Activated gamma-delta T cell treated with Interleukin-2 at 50 U/mL for 16 hours (primary cell): Measurements from ENCODE around the gene OSBPL6.
A peak's percentile ranks its signal among the peaks of the same experiment; 100 is the strongest.

Source experiments
- DNase-seq: peaks from one replicate; pipeline ENCODE4 v3.0.0-alpha.2; 2020

The OSBPL6 gene

GRCh38 chr2:178277741-178278197 is 83.5 kb downstream of the OSBPL6 start:
- DNase-seq, result no peak

DNA sequence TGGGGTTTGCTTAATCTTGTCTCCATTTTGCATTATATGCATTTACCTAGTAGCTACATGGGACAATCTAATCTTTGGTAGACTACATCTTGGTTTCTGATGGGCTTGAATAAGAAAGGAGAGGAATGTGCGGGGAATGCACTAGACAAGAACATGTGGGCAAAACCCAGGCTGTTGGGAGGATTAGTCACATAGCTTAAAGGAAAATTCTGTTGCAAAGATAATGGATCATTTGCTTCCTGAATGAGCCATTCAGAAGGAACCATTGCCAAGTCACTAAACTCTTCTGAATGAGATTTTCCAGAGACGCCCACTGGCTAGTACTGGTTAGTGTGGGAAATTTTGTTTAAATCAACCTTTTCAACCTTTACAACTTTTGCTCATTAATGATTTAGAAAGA is 84.8 kb downstream of the OSBPL6 start:
- no peak for DNase-seq

DNA sequence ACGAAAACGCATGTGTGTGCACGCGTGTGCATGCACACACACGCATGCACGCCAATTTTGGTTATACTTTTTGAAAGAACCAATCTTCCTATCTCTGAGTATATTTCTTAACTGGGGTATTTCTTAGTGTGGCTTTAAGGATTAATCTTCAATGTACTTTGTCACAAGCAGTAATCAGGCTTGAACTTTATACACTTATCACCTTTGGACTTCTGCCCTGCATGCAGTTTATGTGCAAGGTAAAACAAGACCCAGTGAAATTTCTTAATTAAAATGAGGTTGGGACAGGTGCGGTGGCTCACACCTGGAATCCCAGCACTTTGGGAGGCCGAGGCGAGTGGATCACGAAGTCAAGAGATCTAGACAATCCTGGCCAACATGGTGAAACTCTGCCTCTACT is 85.3 kb downstream of the OSBPL6 start:
- no peak for DNase-seq

DNA sequence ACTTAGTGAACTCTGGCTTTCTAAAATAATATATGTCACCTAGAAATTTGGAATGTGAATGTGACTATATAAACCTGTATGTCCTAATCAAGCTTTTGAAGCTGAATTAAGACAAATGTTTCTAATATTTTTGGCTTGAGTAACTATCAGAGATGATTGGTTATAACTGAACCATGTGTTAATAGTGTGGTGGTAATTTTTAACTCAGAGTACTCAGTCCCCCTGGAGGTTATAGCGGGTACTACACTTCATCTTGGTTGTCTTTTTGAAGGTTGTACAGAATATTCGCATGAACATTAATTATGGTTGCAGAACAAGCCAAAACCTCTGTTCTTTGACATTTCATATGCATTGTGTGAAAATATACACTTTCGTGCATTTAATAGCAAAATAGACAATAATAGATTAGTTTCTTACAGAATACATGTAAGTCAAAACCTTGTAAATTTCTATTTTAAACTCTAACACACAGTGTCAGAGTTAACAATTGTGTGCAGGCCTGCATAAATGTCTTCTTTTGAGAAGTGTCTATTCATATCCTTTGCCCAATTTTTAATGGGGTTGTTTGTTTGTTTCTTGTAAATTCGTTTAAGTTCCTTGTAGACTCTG is 86.0 kb downstream of the OSBPL6 start:
- peak; percentile 33 for DNase-seq

GRCh38 chr2:178282075-178282815 is 87.9 kb downstream of the OSBPL6 start:
- no peak for DNase-seq

- DNase-seq, result no peak
These were observed 89.1 kb downstream of the OSBPL6 start for GRCh38 chr2:178283341-178283918.

DNA sequence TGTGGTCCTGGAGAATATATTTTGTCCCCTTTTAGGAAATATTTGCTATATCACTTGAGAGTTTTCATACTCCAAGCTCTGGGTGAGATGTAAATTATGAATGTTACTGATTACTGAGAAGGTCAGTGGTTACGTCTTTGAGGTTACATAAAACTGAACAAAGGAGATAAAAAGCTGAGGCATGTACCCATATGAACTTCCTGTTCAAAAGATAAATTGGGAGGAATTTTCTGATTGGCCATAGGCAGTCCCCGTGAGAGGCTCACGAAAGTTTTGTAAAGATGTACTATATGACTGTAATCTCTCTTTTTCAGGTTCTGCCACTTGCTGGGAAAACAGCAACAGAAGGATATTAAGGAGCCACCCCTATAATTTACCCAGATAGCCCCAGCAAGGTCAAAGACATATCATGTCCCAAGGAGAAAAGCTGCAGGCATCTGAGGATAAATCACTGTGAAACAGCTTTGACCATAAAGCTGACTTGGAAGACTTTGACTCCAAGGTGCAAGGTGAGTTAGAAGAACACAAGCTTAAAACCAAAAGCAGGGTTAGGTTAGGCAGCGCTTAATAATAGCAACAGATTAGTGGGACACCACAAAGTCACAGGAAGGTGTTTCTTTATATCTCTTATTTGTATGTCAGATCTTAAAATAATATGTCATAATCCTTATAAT is 90.4 kb downstream of the OSBPL6 start:
- no peak for DNase-seq

DNA sequence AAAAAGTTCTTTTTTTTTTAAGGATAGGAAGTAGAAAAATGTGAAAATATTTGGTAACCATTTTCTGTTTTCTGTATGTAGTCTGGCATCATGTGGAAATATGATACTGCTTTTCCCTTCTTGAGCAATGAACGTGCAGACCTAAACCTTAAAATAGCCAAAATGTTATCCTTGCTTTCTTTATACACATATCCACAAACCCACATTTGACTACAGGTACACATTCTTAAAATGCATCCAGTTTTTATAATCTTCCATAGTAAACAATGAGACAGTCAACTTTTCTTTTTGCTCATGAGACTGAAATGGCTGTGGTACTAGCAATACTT is 90.9 kb downstream of the OSBPL6 start:
- no peak for DNase-seq

- DNase-seq, result no peak
These were observed 92.3 kb downstream of the OSBPL6 start for GRCh38 chr2:178286636-178287035.

DNA sequence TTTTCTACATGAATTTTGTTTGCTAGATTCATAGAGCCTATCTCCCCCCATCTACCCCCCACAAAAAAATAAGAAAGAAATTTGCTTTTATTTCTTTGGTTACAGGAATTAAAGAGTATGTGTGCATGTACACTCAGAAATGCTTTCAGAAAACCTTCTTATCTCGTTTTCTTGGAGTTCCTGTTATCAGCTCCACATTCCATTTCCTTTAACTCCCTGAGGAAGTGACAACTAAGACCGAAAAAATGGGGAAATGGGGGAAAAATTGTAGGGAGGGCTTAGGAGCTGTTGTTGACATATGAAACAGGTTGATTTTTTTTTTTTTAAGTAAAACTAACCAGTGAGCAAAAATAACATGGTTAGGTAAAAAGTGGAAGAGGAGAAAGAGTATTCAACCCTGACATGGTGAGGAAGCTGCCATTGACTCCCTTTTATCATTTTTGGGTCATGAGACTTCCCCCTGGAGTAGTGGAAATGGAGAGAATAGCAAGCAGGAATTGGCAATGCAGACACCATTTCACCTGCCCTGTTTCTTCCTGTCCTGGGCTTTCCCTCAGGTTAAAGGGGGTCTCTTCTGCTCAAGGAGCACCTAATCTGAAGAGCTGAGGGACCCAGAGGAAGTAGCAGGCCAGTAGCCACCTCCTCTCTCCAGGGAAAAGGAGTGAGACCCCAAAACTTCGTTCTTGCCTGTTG is 93.5 kb downstream of the OSBPL6 start:
- DNase-seq, result no peak

DNA sequence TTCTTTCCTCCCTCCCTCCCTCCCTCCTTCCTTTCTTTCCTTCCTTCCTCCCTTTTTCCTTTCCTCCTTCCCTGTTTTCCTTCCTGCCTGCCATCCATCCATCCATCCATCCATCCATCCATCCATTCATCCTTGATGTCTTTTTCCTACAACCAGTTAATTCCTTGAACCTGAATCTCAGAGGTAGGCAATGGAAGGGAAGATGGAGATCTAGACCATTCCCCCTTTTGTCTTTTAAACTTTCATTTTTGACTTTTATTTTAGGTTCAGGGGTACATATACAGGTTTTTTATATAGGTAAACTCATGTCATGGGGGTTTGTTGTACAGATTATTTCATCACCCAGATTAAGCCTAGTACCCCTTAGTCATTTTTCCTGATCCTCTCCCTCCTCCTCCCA is 97.4 kb downstream of the OSBPL6 start:
- DNase-seq, result no peak

- DNase-seq, result no peak
These were observed 98.3 kb downstream of the OSBPL6 start for GRCh38 chr2:178292586-178292985.

DNA sequence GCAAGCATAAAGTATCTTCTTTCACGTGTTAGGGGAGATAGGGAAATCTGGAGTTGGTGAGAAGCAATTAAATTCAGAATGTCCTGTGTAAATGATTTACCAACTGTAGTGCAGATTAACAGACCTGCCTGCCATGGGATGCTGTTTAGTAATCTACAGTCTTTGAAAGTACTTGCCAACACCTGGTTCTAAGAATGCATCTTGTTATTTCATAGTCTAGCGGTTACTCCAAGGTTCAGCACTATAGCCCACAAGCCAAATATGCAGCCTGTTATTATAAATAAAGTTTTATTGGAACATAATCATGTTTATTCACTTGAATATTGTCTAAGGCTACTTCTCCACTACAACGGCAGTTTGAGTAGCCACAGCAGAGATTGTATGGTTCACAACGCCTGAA is 100.8 kb downstream of the OSBPL6 start:
- DNase-seq, result no peak

- no peak for DNase-seq
These were observed 101.6 kb downstream of the OSBPL6 start for GRCh38 chr2:178295906-178296305.

- no peak for DNase-seq
These were observed 102.2 kb downstream of the OSBPL6 start for GRCh38 chr2:178296394-178297090.

- no peak for DNase-seq
These were observed 102.7 kb downstream of the OSBPL6 start for GRCh38 chr2:178297091-178297411.

- no peak for DNase-seq
These were observed 104.5 kb downstream of the OSBPL6 start for GRCh38 chr2:178298785-178299212.

GRCh38 chr2:178301649-178302238 is 107.4 kb downstream of the OSBPL6 start:
- DNase-seq, result no peak

DNA sequence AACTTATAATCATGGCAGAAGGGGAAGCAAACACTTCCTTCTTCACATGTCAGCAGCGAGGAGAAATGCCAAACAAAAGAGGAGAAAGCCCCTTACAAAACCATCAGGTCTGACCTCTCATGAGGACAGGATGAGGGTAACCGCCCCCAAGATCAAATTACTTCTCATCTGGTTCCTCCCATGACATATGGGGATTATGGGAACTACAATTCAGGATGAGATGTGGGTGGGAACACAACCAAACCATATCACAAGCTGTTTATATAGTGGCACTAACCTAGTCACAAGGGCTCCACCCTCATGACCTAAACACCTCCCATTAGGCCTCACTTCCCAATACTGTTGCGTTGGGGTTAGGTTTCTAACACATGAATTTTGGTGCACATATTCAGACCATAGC is 110.0 kb downstream of the OSBPL6 start:
- no peak for DNase-seq

DNA sequence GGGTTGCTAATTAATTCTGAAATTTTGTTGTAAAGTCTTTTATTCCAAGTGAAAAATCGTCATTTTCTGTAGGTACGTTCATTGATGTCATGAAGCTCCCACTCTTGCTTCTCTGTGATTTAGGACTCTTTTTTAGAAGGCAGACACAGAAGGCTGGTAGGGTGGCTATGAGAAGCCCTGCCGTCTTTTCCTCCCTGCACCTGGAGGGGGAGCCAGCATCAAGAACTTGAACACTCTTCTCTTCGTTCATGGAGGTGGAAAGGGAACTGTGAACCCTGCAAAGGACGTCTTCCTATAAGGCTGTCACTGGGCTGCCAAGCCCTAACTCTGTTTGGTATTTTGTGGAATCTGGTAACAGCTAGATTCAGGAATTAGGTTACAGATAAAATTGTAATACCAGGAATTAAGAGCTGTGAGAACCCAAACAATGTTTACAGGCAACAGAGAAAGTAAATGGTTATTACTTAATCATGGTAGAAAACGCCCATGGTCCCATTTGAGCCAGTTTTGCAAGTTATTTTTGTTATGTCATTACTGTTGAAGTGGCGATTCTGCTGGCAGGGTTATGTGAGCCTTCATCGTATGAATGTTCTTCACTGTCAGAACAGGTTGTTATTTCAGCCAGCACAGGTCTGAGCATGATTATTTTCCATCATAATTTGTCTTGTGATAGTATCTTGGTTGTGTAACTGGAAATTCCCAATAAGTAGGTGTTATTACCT is 112.2 kb downstream of the OSBPL6 start:
- DNase-seq, result no peak

DNA sequence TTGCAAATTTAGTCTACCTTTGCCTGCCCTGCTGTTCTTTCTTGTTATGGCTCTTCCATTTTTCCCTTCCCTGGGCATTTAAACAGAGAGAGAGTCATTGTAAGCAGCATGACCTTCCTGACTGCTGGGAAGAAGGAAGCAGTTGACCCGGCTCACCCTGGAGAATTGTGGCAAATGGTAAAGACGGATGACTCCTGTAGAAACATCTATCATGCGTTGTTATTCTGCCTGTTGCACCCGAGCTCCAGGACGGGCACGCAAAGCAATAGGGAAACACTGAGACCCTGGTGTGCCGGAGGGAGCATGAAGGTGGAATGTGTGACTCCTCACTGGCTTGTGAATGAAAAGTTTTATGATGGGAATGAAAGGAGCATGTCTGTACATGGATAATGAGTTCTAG is 113.3 kb downstream of the OSBPL6 start:
- DNase-seq, result no peak

DNA sequence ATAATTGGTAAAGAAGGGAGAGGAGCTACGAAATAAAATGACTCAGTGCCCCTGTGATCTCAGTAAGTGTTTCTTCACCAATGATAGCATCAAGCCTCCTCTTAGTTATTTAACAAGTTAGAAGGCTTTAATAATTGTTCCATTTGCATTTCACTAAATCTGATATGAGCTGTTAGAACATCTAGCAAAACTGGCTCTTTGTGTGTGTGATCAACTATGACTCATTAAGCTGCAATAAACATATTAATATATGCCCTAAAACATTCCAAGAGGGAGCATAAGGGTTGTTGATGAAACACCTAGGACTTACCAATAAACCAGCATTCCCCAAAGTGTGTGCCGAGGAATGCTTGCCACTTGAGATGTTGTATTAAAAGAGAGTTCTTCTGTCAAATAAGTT is 115.2 kb downstream of the OSBPL6 start:
- DNase-seq, result no peak
